Hematopoietic multipotent progenitor cell (in vitro differentiated cells): ENCODE data around the gene ANK3. TPM values are rescaled to one million over a fixed set of nuclear protein-coding genes. Genes with fewer than 3 reads are reported as not detected.
"Not testable (repeated sequence)": the region's sequence is repeated elsewhere in the genome, so short reads cannot be mapped to it uniquely, and the experiment has no call there.

Source experiments
- DNase-seq, 3 donors: peaks; one replicate each; pipeline ENCODE4 v3.0.0-alpha.2; 2011 to 2015; ENCODE audit warnings: low read depth in 2 of 3, low spot score in 2 of 3
- total RNA-seq: library from RNA; depleted of rRNA; stranded (reverse); fragments of >200 nt; gene quantifications from one replicate; pipeline ENCODE4 v1.2.3, GENCODE V29; 2012

The ANK3 gene
- total RNA-seq, 1 donor: 3.2 TPM

GRCh38 chr10:60311821-60312220, 77.9 kb downstream of the ANK3 start:
- DNase-seq: no peak

- no peak for DNase-seq
Measured at GRCh38 chr10:60310740-60311139, 78.9 kb downstream of the ANK3 start.

- DNase-seq: no peak
Measured at GRCh38 chr10:60309891-60310290, 79.8 kb downstream of the ANK3 start.

GRCh38 chr10:60309371-60309770, 80.3 kb downstream of the ANK3 start:
- no peak for DNase-seq

GRCh38 chr10:60305380-60305892, 84.2 kb downstream of the ANK3 start:
- no peak for DNase-seq

- DNase-seq: no peak
Measured at GRCh38 chr10:60304829-60305379, 84.8 kb downstream of the ANK3 start.

GRCh38 chr10:60303778-60304177, 85.9 kb downstream of the ANK3 start:
- no peak for DNase-seq

GRCh38 chr10:60299961-60300883, 89.5 kb downstream of the ANK3 start:
- no peak for DNase-seq

- no peak for DNase-seq
Measured at GRCh38 chr10:60299390-60299778, 90.3 kb downstream of the ANK3 start.

GRCh38 chr10:60298408-60299389, 91.0 kb downstream of the ANK3 start:
- DNase-seq: no peak

- no peak for DNase-seq
Measured at GRCh38 chr10:60296073-60296472, 93.6 kb downstream of the ANK3 start.

GRCh38 chr10:60295028-60295937, 94.4 kb downstream of the ANK3 start:
- no peak for DNase-seq

- no peak for DNase-seq
Measured at GRCh38 chr10:60293581-60294175, 96.0 kb downstream of the ANK3 start.

- no peak for DNase-seq
Measured at GRCh38 chr10:60292998-60293397, 96.7 kb downstream of the ANK3 start.

GRCh38 chr10:60292536-60292935, 97.1 kb downstream of the ANK3 start:
- DNase-seq: not testable (repeated sequence)

GRCh38 chr10:60291344-60291930, 98.2 kb downstream of the ANK3 start:
- DNase-seq: no peak

- no peak for DNase-seq
Measured at GRCh38 chr10:60290558-60290957, 99.1 kb downstream of the ANK3 start.

- no peak for DNase-seq
Measured at GRCh38 chr10:60289800-60290199, 99.9 kb downstream of the ANK3 start.

GRCh38 chr10:60288256-60288655, 101.4 kb downstream of the ANK3 start:
- no peak for DNase-seq
